Suprapubic skin (tissue), 4 donors: Measurements from ENCODE around the gene DCAF17.

Experiments used
- EP300 ChIP-seq: sonication (generic); formaldehyde crosslinking; IDR thresholded peaks from one replicate; pipeline ENCODE4 v1.6.1; 2017; ENCODE audit warnings: antibody characterized with exemption
- POLR2A ChIP-seq, 2 donors: fragments of 450-650 bp; IDR thresholded peaks; one replicate each; pipeline ENCODE4 v1.6.1; 2017; ENCODE audit warnings: antibody characterized with exemption in 2 of 2, mild to moderate bottlenecking in 2 of 2, moderate library complexity in 2 of 2
- POLR2AphosphoS5 ChIP-seq, 3 donors: sonication (generic); formaldehyde crosslinking; IDR thresholded peaks; one replicate each; pipeline ENCODE4 v1.6.1; 2017; ENCODE audit warnings: antibody characterized with exemption in 3 of 3
- TF ChIP-seq, protein P1 (sequence below), 2 donors: fragments of 200-600 bp in 1 of 2; fragments of 450-650 bp in 1 of 2; sonication (generic) in 1 of 2; IDR thresholded peaks; one replicate each; pipeline ENCODE4 v1.5.1; 2016 to 2019; ENCODE audit warnings: antibody characterized with exemption in 2 of 2, mild to moderate bottlenecking in 1 of 2, moderate library complexity in 1 of 2

DNA sequence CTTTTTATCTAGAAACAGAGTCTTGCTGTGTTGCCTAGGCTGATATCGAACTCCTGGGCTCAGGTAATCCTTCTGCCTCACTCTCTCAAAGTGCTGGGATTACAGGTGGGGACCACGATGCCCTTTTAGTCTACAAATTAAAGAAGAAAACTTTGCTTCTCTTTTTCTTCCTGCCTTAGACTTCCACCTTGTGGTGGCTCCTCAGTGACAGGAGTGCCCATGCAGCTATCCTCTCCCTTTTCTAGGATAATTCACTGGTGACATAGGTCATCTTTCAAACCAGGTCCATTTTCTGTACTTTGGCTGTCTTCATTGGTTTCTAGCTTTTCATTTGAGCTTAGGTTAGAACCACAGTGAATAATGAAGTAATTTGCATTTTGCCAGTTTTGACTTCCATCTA is 13.6 kb downstream of the DCAF17 start:
- TF ChIP-seq POLR2AphosphoS5 (IDR thresholded peaks at IDR 0.05): no peak
- no peak for TF ChIP-seq EP300
- TF ChIP-seq POLR2A (IDR thresholded peaks at IDR 0.05): no peak
- TF ChIP-seq, protein P1, sequence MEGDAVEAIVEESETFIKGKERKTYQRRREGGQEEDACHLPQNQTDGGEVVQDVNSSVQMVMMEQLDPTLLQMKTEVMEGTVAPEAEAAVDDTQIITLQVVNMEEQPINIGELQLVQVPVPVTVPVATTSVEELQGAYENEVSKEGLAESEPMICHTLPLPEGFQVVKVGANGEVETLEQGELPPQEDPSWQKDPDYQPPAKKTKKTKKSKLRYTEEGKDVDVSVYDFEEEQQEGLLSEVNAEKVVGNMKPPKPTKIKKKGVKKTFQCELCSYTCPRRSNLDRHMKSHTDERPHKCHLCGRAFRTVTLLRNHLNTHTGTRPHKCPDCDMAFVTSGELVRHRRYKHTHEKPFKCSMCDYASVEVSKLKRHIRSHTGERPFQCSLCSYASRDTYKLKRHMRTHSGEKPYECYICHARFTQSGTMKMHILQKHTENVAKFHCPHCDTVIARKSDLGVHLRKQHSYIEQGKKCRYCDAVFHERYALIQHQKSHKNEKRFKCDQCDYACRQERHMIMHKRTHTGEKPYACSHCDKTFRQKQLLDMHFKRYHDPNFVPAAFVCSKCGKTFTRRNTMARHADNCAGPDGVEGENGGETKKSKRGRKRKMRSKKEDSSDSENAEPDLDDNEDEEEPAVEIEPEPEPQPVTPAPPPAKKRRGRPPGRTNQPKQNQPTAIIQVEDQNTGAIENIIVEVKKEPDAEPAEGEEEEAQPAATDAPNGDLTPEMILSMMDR (IDR thresholded peaks at IDR 0.05): no peak
